HG02763 (cell line): ENCODE measurements around the gene ESPN.

Source experiments
- ATAC-seq: cut with Tn5 transposase; IDR thresholded peaks from one replicate; pipeline ENCODE4 v1.9.1; 2021; ENCODE audit warnings: mild to moderate bottlenecking, moderate library complexity; ENCODE audit not compliant: unreplicated experiment

ESPN gene

DNA sequence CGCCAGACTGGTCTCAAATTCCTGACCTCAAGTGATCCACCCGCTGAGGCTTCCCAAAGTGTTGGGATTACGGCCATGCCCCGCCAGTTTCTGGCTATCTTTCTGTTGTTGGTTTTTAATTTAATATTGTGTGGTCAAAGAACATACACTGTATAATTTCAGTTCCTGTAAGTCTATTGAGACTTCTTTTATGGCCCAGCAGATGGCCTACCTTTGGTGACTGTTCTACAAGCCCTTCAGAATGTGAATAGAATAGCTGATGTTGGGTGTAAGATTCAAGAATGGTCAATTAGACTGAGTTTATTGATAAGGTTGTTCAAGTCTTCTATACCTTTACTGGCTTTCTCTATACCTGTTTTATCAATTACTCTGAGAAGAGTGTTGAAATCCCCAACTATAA, 15.5 kb upstream of the ESPN start:
- no peak for ATAC-seq

DNA sequence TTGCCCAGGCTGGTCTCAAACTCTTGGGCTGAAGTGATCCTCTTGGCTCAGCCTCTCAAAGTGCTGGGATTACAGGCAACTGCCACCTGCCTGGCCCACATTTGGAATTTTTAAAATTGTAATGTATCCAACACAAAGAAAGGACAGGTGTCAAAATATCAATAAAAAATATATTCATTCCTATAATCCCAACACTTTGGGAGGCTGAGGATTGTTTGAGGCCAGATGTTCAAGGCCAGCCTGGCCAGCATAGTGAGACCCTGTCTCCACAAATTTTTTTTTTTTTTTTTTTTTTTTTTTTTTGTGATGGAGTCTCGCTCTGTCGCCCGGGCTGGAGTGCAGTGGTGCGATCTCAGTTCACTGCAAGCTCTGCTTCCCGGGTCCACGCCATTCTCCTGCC, 14.8 kb upstream of the ESPN start:
- no peak for ATAC-seq

DNA sequence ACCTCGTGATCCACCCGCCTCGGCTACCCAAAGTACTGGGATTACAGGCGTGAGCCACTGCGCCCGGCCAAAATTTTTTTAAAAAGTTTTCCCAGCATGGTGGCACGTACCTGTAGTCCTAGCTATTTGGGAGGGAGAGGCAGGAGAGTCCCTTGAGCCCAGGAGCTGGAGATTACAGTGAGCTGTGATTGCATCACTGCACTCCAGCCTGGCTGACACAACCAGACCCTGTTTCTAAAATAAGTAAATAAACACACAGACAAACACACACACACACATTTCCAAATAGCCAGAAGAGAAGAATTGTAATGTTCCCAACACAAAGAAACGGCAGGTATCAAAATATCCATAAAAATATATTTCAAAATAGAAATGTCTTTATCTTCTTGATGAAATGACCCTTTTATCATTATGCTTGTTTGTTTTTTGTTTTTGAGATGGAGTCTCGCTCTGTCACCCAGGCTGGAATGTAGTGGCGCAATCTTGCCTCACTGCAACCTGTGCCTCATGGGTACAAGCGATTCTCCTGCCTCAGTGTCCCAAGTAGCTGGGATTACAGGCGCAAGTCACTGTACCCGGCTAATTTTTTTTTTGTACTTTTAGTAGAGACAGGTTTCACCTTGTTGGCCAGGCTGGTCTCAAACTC, 14.2 kb upstream of the ESPN start:
- ATAC-seq, result no peak

DNA sequence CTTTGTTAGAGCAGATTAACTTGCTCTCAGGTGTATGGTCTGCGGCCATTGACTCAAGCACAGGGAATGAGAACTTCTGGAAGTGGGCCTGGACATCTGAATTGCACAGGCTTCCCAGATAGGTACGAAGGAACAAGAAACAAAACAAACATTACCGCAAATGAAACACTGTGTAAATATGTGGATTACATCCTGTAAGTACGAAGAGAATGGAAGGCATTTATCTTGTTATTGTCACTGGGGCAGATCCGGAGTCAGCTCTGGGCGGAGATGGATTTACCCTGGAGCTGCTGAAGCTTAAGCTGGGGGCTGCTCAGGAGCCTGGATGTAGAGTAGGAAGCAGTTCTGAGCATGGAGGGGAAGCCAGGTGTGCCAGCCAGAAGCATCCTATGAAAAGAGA, 11.7 kb upstream of the ESPN start:
- no peak for ATAC-seq

DNA sequence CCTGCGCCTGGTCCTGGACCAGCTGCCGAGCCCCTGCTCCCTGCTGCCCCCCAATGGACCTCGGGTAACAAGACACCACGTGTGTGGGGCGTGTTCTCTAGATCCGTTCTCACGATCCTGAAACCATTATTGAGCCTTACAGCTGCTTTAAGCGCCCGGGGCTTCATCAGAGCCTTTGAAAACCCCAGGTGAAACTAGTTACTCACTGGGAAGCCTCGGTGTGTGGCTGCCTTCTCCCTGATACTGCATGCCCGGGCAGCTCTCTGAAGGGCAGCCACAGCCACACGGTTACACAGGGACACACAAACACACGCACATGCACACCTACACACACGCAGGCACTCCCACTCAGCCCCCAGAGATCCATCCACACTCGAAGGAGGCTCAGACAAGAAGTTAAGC, 10.1 kb upstream of the ESPN start:
- ATAC-seq, result peak; percentile 48

DNA sequence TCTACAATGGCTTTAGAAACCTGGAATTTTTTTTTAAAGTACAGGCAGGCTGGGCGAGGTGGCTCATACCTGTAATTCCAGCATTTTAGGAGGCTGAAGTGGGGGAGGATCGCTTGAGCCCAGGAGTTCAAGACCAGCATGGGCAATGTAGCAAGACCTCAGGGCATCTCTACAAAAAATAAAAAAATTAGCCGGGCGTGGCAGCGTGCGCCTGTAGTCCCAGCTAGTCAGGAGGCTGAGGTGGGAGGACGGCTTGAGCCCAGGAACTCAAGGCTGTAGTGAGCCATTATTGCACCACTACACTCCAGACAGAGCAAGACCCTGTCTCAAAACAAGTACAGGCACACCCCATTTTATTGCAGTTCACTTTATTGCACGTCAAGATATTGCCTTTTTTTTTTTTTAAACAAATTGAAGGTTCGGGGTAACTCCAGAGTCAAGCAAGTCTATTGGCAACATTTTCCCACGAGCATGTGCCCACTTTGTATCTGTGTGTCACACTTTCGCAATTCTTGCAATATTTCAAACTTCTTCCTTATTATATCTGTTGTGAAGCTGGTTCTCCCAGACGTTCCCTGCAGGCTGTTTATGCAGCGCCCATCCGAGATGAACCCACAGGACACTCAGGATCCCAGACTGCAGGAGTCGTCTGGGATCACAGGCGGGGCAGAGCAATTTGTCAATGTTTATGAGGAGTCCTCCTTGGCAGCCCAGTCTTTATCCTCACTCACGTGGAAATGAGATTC, 9.5 kb upstream of the ESPN start:
- no peak for ATAC-seq

DNA sequence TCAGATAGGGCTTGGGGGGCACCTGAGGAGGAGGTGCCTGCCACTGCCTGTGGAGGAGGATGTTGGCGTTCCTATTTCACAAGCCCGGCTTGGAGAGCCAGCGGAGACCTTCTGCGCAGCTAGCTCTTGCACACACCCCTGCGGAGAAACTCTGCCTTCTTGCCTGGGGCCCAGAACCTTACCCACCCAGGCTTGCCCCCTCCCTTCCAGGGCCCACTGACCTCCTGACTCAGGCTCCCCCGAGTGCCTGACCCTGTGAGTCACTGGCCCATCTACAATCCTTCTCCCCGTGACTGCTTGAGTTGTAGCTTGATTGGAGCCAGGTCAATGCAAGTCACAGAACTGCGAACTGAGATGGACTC, 8.3 kb upstream of the ESPN start:
- ATAC-seq, result no peak

DNA sequence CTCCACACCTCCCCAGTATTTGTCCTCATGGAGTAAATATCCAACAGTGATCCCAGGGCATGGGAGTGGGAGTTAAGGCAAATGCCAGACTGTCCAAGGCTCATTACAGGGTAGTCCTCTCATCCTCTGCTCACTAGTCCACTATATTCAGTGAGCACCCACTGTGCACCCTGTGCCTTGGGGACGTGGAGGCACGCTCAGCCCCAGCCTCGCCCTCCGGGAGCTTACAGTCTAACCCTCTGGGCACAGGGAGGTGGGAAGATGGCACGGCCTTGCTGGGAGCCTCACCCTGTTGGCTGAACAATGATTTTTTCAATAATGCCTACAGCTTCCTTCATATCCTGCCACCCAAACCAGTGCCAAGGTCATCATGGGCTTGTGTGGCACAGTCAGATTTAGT, 7.7 kb upstream of the ESPN start:
- ATAC-seq, result no peak

DNA sequence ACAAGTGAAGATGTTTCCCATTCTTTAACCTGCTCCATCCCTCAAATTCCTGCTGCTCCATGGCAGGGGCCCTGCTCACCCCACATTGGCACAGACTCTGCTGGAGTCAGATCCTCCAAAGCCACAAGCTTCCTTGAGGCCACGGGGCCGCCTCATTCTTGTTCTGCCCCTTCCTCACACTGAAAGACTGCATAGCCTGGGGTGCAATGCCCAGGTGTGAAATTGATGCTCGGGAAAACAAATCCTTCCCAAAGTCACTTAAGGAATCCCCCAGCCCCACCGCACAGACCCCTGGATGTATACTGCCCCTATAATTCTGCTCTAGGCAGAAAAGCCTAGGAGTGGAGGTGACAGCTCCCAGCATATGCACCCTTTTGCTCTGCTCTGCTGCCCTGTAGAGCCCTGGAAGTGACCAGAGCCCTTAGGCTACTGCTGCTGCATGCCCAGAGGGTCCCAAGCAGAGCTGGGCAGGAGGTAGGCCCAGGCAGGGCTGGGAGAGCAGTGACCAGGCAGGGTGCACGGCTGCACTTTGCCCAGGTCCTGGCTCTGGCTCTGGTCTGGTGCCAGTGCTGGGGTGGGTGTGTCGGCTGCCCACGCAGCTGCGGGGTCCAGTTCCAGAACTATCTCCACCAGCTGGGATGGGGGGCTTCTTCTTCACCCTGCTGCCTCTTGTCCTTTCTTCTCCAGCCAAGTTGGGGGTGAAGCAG, 6.5 kb upstream of the ESPN start:
- ATAC-seq, result no peak

DNA sequence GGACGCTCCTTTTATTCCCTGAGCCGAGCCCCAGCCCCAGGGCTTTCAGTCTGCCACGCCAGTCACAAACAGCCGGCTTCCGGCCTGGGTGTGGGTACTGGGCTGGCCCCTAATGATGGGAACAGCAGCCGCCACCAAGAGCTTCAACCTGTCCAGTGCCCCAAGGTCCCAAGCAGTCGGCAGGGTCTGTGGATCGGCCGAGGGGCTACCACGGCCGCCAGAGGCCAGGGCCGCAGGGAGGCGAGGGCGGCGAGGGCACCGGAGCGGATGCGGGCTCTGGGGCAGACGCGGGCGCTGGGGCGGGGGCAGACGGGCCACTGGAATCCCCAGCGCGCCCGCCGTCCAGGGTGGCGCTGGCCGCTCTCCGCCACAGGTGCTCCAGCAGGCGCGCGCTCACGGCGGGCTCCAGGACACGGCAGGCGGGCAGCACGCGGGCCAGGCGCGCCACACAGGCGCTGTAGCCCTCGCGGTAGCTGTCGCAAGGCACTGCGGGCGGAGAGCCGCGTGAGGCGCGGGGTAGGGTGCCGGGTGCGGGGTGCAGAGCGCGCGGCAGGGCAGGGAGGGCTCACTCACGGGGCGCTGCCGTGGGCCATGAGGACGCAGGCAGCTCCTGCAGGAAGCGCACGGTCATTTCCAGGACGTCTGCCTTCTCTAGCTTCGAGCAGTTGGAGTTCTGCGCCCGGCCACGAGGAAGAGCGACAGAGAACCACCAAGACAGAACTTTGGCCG, 5.7 kb upstream of the ESPN start:
- ATAC-seq, result no peak

DNA sequence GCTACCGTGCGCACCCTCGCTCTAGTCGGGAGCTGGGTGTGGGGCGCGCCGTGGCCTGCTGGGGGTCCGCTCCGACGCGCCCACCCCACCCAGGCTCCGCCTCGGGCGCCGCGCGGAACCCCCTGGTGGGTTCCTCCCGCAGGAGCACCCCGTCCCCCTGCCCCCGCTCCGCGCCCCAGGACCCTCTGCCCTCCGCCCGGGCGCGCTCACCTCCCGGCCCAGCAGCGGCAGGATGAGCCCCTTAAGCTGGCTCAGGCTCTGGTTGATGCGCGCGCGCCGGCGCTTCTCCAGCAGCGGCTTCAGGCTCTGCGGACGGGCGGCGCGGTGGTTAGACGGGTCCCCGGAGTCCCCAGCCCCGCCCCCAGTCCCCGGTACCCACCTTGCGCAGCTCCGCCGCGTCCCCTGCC, 5.2 kb upstream of the ESPN start:
- no peak for ATAC-seq

DNA sequence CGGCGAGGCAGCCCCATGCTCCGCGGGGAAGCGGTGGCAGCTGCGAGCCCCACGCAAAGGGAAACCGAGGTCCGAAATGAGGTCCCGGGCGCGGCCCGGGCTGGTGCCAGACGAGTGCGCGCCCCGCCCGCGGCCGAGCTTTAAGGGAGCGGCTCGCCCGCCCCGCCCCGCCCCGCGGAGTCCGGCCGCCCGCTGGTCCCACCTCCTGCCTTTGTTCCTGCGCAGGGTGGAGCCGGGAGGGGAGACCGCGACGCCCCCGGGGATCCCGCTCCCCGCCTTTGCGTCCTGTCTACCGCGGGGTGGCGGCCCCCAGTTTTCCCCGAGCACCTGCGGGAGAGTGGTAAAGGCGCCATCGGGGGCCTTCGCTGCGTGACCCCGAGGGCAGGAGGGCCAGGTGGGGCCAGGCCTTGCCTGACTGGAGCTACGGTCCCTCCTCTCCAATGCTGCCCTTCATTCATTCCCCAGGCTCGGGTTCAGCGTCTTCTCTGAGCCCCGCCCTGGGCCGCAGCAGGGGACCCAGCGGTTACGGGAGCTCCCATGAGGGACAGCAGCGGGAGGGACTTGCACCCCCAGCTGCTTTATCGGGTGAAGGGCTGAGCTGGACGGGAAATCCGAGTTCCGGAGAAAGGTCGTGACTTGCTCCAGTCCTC, 4.6 kb upstream of the ESPN start, which contains the start of gene HES2:
Gene HES2 (minus strand): TSS at position 116 of the 650 bp plus-strand sequence. CDS start 99 bp downstream, at position 17.
- no peak for ATAC-seq

DNA sequence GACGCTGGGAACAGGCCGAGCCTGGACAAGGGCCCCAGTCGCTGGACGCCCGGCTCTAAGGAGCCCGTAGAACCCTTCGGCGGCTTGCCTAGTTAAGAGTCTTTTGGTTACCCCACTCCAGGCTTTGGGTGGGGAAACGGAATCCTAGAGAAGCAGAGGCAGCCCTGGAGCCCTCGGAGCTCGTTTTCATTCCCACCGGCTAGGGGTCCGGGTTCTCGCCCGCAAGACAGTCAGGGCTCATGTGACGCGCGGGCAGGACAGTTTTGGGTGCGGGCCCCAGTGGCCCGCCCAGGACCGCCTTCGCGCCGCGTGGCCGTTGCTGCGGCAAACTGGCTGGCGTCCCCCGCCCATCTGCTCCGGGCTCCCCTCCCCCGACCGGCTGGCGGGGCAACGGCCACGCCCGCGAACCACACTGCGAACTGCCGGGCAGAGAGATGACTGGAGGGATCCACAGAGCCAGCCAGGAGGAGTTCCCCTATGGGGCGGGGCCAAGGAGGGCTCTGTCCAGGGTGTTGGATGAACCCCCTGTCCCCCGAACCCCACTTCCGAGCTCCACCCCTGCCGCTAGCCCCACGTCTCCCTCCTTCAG, 4.0 kb upstream of the ESPN start:
- no peak for ATAC-seq

DNA sequence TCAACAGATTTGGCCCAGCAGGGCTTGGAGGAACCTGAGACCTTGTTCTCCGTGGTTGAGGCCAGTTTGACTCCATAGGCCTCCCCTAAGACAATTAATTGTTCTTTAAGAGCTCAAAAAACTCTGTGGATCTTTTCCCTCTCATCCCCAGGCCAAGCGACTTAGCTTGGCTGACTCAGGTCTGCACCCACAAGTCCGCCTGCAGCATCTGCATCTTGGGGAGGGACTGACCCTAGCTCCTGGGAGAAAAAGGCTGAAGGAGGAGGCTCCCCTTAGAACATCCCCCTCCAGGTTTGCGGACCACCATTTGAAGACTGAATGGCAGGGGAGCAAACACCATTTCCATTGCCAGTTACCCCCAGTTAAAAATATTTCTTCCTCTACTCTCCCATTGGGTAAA, 3.3 kb upstream of the ESPN start:
- no peak for ATAC-seq

DNA sequence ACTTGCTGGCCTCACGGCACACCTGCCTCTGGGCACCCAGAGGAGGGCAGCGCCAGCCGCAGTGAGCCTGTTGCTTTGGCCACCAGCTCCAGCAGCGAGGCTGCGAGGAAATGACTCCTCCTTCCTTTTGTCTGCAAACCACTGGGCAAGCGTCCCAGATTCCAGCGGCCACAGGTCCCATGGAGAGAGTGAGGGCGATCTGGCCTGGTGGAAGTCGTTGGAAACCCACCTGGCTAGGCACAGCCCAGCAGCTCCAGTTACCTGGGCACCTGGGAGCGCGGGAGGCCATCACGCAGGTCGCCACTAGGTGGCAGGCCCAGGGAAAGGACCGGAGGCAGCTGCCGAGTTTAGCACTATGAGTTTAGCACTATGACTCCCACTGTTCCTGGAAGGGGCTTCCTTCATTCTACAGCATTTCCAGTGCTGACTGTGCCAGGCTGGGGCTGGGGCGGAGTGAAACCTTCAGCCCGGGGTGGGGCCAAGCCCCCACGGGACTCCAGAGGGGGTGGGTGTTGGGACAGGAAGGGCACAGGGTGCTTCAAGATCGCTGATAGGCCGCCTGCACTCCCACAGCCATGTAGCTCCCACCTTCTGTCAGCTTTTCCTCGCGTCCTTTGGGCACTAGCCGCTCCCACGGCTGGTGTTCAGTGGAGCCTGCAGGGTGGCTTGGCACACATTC, 1.1 kb upstream of the ESPN start:
- no peak for ATAC-seq

DNA sequence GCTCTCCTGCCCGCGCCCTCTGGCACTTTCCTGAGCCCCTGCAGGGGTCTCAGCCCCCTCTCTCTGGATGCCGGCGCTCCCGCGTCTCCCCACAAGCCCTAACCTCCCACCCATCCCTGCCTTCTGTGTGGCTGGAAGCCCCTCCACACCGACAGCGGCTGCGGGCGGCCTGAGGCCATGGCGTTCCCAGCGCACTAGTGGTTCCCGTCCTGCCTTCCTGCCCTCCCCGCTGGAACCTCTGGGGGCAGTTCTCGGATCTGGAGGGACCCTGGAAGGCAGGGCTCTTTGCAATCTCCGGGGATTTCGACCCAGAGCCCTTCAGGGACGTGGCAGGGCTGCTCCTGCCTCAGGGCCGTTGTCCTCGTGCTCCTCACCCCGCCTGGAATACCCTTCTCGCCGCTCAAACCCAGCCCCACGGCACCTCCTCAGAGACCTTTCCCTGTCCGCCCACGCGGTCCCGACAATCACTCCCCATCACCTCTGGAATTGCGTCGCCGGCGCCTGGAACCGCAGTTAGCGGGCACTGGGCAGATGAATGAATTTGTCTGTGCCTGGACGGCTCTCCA, 493 bp upstream of the ESPN start:
- no peak for ATAC-seq

DNA sequence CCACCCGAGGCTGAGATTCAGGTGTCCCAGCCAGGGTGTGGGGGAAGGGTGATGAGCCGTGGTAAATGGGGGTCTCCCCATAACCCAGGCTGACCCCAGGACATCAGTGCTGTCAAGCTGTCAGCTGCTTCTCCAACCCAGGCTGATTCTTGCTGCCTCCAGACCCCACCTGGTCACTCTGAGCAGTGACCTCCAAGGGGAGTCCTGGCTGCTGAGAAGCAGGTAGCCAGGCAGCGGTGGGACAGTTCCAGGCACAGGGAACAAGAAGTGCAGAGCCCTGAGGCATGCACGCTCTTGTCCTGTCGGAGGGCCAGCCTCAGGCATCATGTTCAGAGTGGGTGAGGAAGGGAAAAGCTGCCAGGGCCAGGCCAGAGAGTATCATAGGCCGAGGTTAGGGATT, 1.1 kb downstream of the ESPN start:
- ATAC-seq, result no peak

DNA sequence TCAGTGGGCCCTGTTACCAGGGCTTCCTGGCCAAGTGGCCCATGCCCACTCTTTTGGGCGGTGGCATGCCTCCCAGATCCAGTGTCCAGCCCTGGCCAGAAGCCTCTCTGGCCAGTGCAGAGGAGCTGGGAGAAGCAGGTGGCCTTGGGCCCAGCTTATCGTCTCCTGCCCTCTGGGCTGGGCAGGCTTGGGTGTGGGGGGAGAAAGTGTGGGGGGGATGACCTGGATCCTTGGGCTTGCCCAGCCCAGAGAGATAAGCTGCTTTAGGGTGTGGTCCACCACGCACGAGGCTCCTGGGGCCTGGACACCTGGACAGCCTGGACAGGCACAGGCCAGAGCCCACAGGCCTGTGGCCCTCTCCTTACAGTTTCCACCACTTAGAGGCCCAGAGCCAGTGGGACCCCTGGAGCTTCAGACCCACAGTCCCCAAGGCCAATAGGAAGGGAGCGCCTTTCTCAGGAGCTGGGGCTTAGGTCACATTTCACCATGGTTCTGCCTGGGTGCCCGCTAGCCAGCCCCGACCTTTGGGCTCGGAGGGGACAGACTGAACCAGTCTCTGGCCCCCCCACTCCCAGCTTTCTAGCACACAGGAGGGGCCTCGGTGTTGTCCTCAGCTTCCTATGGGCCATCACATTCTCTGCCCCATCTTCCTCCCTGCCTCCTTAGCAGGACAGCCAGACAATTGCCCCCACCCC, 1.8 kb downstream of the ESPN start:
- no peak for ATAC-seq

DNA sequence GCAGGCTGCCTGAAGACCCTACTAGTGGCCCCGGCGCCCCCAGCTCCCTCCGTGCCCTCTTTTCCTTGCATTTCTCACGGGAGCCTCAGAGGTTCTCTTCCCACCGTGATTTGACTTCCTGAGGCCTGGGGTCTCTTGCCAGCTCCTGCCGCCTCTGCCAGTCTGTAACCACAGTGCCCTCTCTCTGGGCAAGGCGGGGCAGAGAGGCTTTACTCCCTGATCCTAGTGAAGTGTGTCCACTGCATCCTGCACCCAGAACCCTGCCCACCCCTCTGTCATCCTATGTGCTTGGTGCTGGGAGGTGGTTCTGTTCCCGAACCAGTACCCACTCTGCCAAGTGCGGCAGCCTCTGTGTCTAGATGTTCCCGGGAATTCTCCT, 2.4 kb downstream of the ESPN start:
- no peak for ATAC-seq
